NCI-H2029 treated with DMSO at 0.1 percent for 48 hours (cell line): ENCODE results near the gene OR4D10.
"Not testable (repeated sequence)": the region's sequence is repeated elsewhere in the genome, so short reads cannot be mapped to it uniquely, and the experiment has no call there.

Source experiments
- DNase-seq: peaks from one replicate; lab custom pipeline; 2025; lab: John Stamatoyannopoulos, UW

OR4D10 gene

DNA sequence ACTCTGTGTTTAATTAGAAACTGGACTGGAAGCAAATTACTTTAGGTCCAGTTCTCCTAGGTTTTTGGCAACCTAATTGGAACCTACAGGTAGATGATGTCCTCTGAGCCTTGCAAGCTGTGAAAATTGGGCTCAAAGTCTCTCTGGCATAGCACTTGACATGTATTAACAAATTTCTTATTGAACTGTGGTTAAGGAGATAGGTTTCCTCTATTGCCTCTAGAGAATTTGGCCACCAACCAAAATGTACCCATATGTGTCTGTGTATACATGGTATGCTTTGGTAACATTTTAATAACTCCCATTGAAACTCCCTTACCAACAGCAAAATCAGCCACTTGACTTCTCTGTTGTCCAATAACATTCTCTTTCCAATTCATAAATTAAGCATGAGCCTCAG, at the start of gene OR4D10:
Gene OR4D10, plus strand, starts transcription at position 301 of the 400 bp plus-strand sequence. CDS start 4,115 bp downstream, outside the sequence.
- no peak for DNase-seq

DNA sequence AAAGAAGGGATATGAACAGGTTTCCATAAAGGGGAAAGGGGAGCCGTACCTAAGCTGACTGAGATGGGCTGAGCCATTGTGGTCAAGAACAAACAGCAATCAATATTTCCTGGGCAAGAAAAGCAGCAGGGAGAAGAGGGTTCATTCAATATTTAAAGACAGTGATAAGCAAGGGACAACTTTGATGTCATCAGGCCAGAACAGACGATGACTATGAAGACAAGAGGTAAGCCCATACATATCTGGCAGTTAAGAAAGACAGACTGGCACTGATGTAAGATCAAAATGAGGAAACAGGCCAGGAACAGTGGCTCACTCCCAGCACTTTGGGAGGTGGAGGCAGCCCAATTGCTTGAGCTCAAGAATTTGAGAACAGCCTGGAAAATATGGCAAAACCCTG, 49.3 kb upstream of the OR4D10 start:
- DNase-seq: no peak

- DNase-seq: no peak
Measured at GRCh38 chr11:59425131-59425530, 48.0 kb upstream of the OR4D10 start.

DNA sequence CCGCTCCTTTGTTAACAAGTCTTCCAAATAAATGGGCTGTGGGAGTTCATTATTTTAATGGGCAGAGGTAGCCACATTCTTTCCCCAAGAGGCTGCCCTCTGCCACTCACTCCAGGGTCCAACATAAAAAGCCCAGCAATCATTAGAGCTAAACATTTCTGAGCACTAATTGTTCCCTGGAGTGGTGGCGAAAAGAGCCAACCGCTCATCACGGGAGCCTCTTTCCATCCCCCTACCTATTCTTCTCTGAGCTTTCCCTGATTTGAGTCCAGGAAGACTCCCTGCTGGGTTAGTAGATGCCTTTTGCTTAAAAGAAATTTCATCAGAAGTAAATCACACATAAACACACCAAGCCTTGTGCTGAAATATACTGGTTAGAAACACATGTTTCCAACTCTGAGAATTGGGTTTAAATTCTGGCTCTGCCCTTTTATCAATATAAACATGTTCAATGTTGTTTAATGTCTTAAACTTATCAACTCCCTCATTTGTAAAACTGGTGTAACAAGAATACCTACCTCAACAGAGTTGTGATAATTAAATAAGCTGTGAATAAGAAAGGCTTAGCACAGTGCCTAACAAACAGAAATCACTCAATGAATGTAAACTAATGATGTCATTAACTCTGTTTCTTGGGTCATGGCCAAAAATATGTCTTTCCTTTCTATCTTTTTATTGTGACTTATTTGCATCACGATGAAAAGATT, 46.6 kb upstream of the OR4D10 start, which contains the start of gene OR5A2:
Gene OR5A2, minus strand, starts transcription at position 53 of the 707 bp plus-strand sequence. CDS start 3,460 bp downstream, outside the sequence.
- DNase-seq: no peak

GRCh38 chr11:59427068-59427382, 46.1 kb upstream of the OR4D10 start:
- DNase-seq: no peak

DNA sequence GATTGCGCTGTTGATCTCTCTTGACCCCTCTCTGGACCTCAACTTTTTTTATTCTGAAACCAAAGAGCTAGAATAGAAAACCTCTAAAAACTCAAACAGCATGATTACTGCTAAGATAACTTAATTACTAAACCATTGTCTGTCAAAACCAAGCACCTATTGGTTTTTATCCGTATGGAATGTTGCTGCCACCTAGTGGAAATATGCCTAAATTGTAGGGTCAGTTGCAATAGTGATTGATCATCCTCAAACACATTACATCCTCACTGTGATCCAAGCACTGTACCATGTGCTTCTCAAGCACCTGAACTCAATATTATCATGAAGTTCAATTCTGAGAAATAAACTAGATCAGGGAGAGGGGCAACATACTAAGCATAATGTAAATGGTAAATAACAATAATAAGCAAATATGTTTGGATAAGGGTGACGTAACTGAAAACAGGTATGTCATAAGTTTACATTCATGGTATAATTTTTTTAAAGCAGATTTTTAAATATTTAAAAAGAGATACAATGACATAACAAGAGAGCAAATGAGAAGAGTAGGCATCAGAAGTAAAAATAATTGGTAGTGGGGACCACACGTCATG, 43.1 kb upstream of the OR4D10 start:
- DNase-seq: peak; percentile 32

- DNase-seq: no peak
Measured at GRCh38 chr11:59436169-59436568, 36.9 kb upstream of the OR4D10 start, which contains the start of gene OR5A1. Gene OR5A1 (plus strand): TSS chr11:59436469. CDS start chr11:59443169, 6,700 bp downstream.

DNA sequence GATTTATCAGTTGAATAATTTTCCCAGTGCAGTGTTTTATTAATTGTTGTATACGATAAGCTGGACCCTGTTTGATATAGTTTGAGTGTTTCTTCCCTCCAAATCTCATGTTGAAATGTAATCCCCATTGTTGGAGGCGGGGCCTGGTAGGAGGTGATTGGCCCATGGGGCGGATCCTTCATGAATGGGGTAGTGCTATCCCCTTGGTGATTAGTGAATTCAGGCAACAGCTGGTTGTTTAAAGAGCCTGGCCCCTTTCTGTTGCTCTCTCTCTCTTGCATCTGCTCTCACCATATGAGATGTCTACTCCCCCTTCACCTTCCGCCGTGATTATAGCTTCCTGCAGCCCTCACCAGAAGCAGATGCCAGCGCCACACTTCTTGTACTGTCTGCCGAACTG, 35.3 kb upstream of the OR4D10 start:
- DNase-seq: no peak

GRCh38 chr11:59445624-59446023, 27.5 kb upstream of the OR4D10 start:
- not testable (repeated sequence) for DNase-seq

DNA sequence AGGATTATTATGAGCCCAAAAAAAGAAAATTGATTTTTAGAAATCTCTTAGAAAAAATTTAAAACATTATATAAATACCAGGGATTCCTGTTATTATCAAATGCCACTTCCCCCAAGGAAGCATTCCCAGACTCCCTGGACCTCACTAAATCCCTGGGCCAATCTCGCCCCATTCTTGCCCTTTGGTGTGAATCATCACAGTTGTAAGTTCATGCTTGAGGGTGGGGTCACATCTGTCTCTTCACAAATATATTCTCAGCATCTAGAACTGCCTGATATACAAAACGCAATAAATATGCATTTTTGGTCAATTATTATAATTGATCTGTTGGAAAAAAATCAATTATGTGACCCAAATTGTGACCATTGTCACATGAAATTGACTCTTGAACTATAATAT, 24.6 kb upstream of the OR4D10 start:
- no peak for DNase-seq

DNA sequence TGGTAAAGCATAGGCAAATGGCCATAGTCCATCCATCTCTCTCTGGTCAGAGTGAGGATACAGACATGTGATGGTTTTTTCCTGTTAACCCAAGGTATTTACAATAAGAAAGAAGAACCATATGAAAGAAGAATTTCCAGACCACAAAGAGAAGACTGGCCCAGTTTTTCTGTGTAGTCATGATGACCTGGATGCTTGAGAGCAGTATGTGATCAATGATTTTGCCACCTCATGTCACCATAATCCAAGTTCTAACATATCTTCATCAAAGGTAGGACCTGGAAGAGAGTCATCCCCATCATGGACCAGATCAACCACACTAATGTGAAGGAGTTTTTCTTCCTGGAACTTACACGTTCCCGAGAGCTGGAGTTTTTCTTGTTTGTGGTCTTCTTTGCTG, 16.5 kb upstream of the OR4D10 start, which contains the start of gene OR4D6:
Gene OR4D6, plus strand, starts transcription at position 301 of the 400 bp plus-strand sequence. Its CDS starts 0 bp downstream, at position 301.
- DNase-seq: no peak

DNA sequence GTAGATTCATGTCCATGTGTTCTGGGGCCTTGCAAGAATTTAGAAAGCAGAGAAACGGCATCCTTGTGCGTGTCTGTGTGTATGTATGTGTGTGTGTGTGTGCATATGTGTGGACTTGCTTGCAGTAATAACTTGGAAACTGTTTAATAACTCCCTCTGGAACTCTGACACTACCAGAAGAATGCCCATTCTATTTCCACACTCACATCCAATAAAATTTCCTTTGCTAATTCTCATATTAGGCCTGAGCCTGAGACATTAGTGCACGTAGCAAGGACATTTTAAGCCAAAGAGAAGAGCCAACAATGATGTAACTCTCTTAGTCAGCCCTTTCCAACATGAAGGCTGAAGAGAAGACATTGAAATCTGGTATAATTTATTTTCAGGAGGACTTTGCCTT, 13.2 kb upstream of the OR4D10 start:
- no peak for DNase-seq

- no peak for DNase-seq
Measured at GRCh38 chr11:59463190-59463641, 9.9 kb upstream of the OR4D10 start.

DNA sequence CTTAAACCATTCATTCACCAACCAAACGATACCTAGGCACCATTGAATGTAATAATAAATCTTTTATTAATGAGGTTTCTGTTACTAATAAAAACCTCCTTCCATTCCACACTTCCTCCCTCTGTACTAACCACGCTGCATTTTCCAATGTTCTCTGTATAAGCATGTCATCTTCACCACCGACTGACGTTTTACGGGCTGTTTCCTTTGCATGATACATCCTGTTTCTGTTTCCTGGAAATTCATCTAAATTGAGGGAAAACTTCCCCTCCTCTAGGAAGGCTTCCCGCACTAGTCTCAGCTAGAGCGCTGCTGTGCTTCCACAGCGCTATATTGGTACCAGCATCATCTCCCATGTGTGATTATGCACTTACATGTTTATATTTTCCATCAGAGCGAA, 2.1 kb downstream of the OR4D10 start:
- DNase-seq: no peak

DNA sequence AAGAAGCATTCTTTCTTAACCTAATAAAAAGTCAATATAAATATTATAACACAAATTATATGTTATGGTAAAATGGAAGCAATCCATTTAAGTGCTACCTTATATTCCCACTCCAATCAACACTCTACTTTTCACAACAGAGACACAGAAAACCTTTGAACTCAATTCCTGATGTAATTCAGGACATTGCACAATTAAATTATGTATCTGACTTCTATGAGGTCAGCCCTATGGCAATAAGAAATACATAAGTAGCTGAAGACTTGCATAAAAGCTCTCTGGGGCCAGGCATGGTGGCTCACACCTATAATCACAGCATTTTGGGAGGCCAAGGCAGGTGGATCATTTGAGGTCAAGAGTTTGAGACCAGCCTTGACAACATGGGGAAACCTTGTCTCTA, 6.8 kb downstream of the OR4D10 start:
- no peak for DNase-seq

GRCh38 chr11:59480359-59480758, 7.2 kb downstream of the OR4D10 start:
- no peak for DNase-seq

- DNase-seq: no peak
Measured at GRCh38 chr11:59501931-59502330, 28.8 kb downstream of the OR4D10 start.

DNA sequence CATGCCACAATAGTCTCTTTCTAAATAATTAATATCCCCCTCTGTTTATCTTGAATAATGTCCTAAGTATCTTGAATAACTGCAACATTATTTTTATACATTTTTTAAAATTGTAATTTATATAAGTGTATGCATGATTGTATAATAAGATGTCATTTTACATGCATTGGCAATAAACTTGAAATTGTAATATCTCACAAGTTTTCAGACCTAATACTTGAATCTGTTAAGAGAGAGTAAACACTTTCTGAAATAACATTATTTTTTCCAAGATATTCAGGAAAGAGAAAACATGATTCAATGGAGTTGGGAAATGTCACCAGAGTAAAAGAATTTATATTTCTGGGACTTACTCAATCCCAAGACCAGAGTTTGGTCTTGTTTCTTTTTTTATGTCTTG, 30.2 kb downstream of the OR4D10 start, which contains the start of gene OR4D11:
Gene OR4D11, plus strand, starts transcription at position 301 of the 400 bp plus-strand sequence. Its CDS starts 0 bp downstream, at position 301.
- DNase-seq: no peak

DNA sequence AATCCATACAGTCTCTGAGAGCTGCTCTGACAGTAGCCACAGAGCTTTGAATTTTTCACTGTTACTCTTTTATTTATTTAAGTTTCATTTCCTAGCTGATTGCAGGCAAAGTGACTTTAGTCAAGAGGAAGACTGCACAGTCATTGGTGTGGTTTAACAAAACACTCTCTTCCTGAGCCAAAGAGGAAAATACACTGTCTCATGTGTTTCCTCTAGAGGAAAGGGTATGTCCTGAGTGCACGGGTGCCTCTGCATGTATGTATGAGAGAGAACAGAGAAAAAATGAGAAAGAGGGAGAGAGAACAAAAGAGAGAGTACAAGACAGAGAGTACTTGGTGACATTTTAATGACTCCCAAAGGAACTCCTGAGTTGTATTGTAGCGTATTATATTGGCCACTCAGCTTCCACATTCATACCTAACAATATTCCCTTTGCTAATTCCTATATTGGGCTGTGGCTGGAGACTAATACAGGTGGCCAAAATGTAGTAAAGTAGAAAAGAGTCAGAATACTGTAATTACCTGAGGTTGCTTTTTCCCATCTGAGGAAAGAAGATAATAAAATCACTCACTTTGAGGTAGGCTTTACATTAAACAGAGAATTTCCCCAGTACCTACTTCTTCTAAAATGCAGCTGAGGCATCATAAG, 38.0 kb downstream of the OR4D10 start, which contains the start of gene OR4D9:
Gene OR4D9, plus strand, starts transcription at position 599 of the 649 bp plus-strand sequence. CDS start 3,374 bp downstream, outside the sequence.
- DNase-seq: no peak

GRCh38 chr11:59511675-59512074, 38.6 kb downstream of the OR4D10 start:
- DNase-seq: no peak

GRCh38 chr11:59520139-59520538, 47.0 kb downstream of the OR4D10 start:
- not testable (repeated sequence) for DNase-seq

DNA sequence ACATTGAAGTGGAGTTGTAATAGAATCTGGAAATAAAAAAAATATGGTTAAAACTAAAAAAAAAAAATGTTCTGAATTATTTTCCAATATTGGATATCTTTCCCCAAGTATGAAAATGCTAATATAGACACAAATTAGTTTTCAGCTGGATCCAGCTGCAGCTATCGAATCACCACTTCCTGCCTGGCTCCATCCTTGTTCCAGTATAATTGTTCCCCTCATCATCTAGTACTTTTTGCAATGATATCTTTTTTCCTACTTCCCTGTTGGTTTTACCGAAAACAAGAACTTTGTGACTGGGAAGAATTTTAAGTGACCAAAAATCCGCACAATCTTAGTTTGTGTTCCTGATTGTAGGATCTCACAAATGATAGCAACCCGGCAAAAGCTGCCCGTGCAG, 47.6 kb downstream of the OR4D10 start:
- no peak for DNase-seq

DNA sequence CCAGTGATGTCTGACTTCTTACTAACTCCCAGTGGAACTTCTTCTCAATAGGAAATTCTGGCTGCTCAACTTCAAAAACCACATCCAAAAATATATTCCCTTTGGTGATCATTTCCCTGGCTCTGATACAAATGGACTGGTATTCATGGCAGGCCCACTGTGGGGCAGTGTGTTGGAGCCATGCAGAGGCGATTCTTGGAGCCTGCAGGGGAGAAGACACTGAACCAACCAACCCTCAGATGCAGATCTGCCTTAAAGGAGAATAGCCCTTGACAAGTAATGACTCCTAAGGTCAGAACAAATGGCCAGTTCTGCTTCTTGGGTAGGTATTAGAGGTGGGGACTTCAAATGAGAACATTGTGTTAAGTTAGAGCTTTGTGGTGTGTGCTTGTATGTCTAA, 50.4 kb downstream of the OR4D10 start:
- no peak for DNase-seq
